IMR-90 (cell line): ENCODE results near the gene CRYGA. TPM values are rescaled to one million over a fixed set of nuclear protein-coding genes. Genes with fewer than 3 reads are reported as not detected.

Experiments
- ATAC-seq: fragments of 200-7000 bp; cut with Tn5 transposase; 2 replicates; pipeline ENCODE4 v1.9.1; 2020; ENCODE audit warnings: low read depth, mild to moderate bottlenecking, moderate library complexity
- BruUV-seq: library from RNA; stranded (reverse); fragments of 400-500 nt; replicated peaks from 2 replicates; lab custom pipeline; 2021; lab: Mats Ljungman, UMichigan
- CTCF ChIA-PET: fragments of 300-600 bp; formaldehyde crosslinking; extraction: SDS; loops from one replicate; lab custom pipeline; 2021; ENCODE audit warnings: antibody characterized with exemption; lab: Yijun Ruan, JAX
- POLR2A ChIA-PET: fragments of 300-600 bp; sonication (Branson Sonifier 250); formaldehyde crosslinking; loops from one replicate; lab custom pipeline; 2022; ENCODE audit warnings: antibody characterized with exemption; ENCODE audit not compliant: unreplicated experiment; lab: Charles Lee
- DNase-seq: peaks from one replicate; pipeline ENCODE4 v3.0.0; 2013
- H2AFZ ChIP-seq: replicated peaks from 2 replicates; pipeline ENCODE3; 2013; ENCODE audit warnings: low read length, mild to moderate bottlenecking; ENCODE audit not compliant: poor library complexity
- H2AK5ac ChIP-seq: 2 replicates; pipeline ENCODE4 v1.6.1; 2013; ENCODE audit warnings: low read depth, low read length, inconsistent platforms
- H2AK9ac ChIP-seq: replicated peaks from 2 replicates; pipeline ENCODE3; 2013; ENCODE audit warnings: mild to moderate bottlenecking, low read depth, low read length, moderate library complexity; ENCODE audit not compliant: poor library complexity
- H2BK120ac ChIP-seq: 2 replicates; pipeline ENCODE4 v1.6.1; 2013; ENCODE audit warnings: low read depth, low read length, inconsistent platforms
- H2BK15ac ChIP-seq: 3 replicates; pipeline ENCODE4 v1.6.1; 2013; ENCODE audit warnings: low read depth, low read length, inconsistent platforms
- H2BK20ac ChIP-seq: 2 replicates; pipeline ENCODE4 v1.6.1; 2013; ENCODE audit warnings: low read depth, mild to moderate bottlenecking, inconsistent platforms, low read length, moderate library complexity
- H2BK5ac ChIP-seq: 2 replicates; pipeline ENCODE4 v1.6.1; 2013; ENCODE audit warnings: mild to moderate bottlenecking, low read depth, low read length, inconsistent platforms; ENCODE audit not compliant: poor library complexity, severe bottlenecking
- H3K14ac ChIP-seq: replicated peaks from 2 replicates; pipeline ENCODE4 v1.6.1; 2013; ENCODE audit warnings: low read depth, low read length, inconsistent platforms
- H3K18ac ChIP-seq: 2 replicates; pipeline ENCODE4 v1.6.1; 2013; ENCODE audit warnings: low read depth, low read length, control low read depth
- H3K23ac ChIP-seq: 2 replicates; pipeline ENCODE4 v1.6.1; 2013; ENCODE audit warnings: low read depth, low read length, inconsistent platforms
- H3K27ac ChIP-seq: 2 replicates; pipeline ENCODE4 v1.5.1; 2013; ENCODE audit warnings: mild to moderate bottlenecking, control low read depth, low read length; ENCODE audit not compliant: insufficient read depth
- H3K27me3 ChIP-seq: 2 replicates; pipeline ENCODE4 v1.6.1; 2013; ENCODE audit warnings: low read length; ENCODE audit not compliant: control insufficient read depth, insufficient read depth
- H3K36me3 ChIP-seq: 2 replicates; pipeline ENCODE4 v1.6.1; 2013; ENCODE audit warnings: low read length, mixed read lengths; ENCODE audit not compliant: control insufficient read depth, insufficient read depth
- H3K4ac ChIP-seq: 2 replicates; pipeline ENCODE4 v1.6.1; 2013; ENCODE audit warnings: low read depth, low read length, inconsistent platforms
- H3K4me1 ChIP-seq: 2 replicates; pipeline ENCODE4 v1.6.1; 2013; ENCODE audit warnings: low read length, mixed read lengths; ENCODE audit not compliant: control insufficient read depth, insufficient read depth
- H3K4me2 ChIP-seq: 2 replicates; pipeline ENCODE4 v1.6.1; 2013; ENCODE audit warnings: low read depth, mild to moderate bottlenecking, control low read depth, low read length, moderate library complexity
- H3K4me3 ChIP-seq: 2 replicates; pipeline ENCODE4 v1.5.1; 2013; ENCODE audit warnings: low read depth, mild to moderate bottlenecking, control low read depth, low read length, moderate library complexity; ENCODE audit not compliant: insufficient read depth
- H3K56ac ChIP-seq: 2 replicates; pipeline ENCODE4 v1.6.1; 2013; ENCODE audit warnings: low read length, inconsistent platforms; ENCODE audit not compliant: insufficient read depth; ENCODE audit errors: extremely low read depth
- H3K79me1 ChIP-seq, 2 experiments: 2 replicates each; pipeline ENCODE4 v1.6.1; 2013; ENCODE audit warnings: low read length in 2 of 2, inconsistent platforms in 1 of 2, low read depth in 1 of 2
- H3K9ac ChIP-seq: 2 replicates; pipeline ENCODE4 v1.6.1; 2013; ENCODE audit warnings: low read depth, low read length, control low read depth
- H3K9me1 ChIP-seq: 2 replicates; pipeline ENCODE4 v1.6.1; 2013; ENCODE audit warnings: low read length, inconsistent platforms; ENCODE audit not compliant: insufficient read depth
- H3K9me3 ChIP-seq: 2 replicates; pipeline ENCODE4 v1.6.1; 2013; ENCODE audit warnings: low read length; ENCODE audit not compliant: control insufficient read depth, insufficient read depth
- H4K20me1 ChIP-seq: 2 replicates; pipeline ENCODE4 v1.6.1; 2013; ENCODE audit warnings: low read length, inconsistent platforms; ENCODE audit not compliant: insufficient read depth
- H4K5ac ChIP-seq: 2 replicates; pipeline ENCODE4 v1.6.1; 2013; ENCODE audit warnings: mild to moderate bottlenecking, low read depth, low read length, control low read depth
- H4K8ac ChIP-seq, 2 experiments: 2 replicates each; pipeline ENCODE4 v1.6.1; 2013; ENCODE audit warnings: low read depth in 2 of 2, low read length in 2 of 2, control low read depth in 1 of 2, inconsistent platforms in 1 of 2
- H4K91ac ChIP-seq: 2 replicates; pipeline ENCODE4 v1.6.1; 2013; ENCODE audit warnings: low read depth, low read length, inconsistent platforms; ENCODE audit not compliant: insufficient read depth
- RCOR1 ChIP-seq: IDR thresholded peaks from 2 replicates; pipeline ENCODE4 v1.6.1; 2012; ENCODE audit warnings: mild to moderate bottlenecking, low read length, improper control_type of control experiment; ENCODE audit not compliant: insufficient replicate concordance
- WGBS, 2 experiments: methylation state at CpG; one replicate each; pipeline versions ENCODE4 v1.1.5 to v1.1.7; 2013; ENCODE audit warnings: missing lambda C conversion rate in 2 of 2; ENCODE audit not compliant: insufficient read length in 1 of 2; ENCODE audit errors: extremely low coverage in 2 of 2; 5-methylcytosine and 5-hydroxymethylcytosine counted together
- dilution Hi-C: fragments of 300-500 bp; cut with HindIII; formaldehyde crosslinking; loops from one replicate; pipeline ENCODE4 v1.14.3; 2018; ENCODE audit warnings: low sequenced_read_pairs; ENCODE audit not compliant: unreplicated experiment
- in situ Hi-C: fragments of 300-500 bp; cut with MboI; formaldehyde crosslinking; loops from 3 replicates; pipeline ENCODE4 v1.14.3; 2019; ENCODE audit warnings: low sequenced_read_pairs, inconsistent platforms, mixed read lengths
- intact Hi-C: fragments of 100-400 bp; cut with micrococcal nuclease; formaldehyde crosslinking; loops from 2 replicates; pipeline ENCODE4 v1.10.0; 2022
- polyA plus RNA-seq, 3 experiments: library from polyadenylated mRNA; depleted of rRNA; stranded (reverse); fragments of >200 nt; gene quantifications; 2 replicates each; pipeline ENCODE4 v1.2.3, GENCODE V29; 2012; ENCODE audit warnings: low replicate concordance in 1 of 3
- total RNA-seq: library from RNA; depleted of rRNA; stranded (reverse); fragments of >200 nt; gene quantifications from 2 replicates; pipeline ENCODE4 v1.2.3, GENCODE V29; 2012

Gene CRYGA
- total and polyA plus RNA-seq, 2 of the 4 experiments (the other 2 are of a cell fraction) = not detected

DNA sequence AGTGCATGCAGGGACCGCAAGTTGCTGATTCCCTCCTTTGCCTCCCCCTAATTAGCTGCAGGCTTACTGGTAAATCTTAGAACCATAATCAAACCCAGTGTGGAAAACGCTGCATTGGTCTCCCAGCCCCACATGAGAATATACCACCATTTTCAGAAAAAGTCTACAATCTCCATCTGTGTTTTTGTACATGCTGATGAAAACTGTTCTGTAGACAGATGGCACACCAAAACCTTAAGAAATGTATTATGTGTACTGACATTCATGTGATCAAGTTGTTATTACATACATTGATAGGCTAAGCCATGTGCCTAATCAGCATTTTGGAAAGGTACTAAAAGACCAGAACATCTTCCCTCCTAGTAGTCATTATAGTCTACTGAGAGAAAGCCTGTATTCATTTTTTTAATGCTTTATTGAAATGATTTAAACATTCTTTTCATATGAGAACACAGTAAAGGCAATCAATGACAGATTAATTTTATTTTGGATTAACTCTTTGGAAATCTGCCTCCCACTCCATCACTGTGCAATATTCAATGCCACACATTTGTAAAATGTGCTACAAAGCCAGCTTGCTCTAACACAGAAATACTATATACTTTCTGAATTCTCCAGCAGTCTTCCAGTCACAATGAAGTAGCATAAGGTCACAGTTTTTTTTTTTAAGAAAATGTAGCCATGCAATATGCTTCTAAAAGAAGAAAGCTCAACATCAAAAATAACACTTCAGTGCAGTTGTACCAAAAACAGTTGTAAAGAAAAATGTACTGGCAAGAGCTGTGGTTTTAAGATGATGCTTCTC lies 1.8 kb upstream of the CRYGA start:
- Histone ChIP-seq H3K56ac (no peak overlapping the region), H4K5ac (no peak overlapping the region), H2AK9ac (no peak overlapping the region), H3K79me1 (no peaks in the 10 kb centered on the region), H2AK5ac (no peak overlapping the region), H3K9me1 (no peaks in the 10 kb centered on the region), H3K36me3 (no peaks in the 10 kb centered on the region), H3K23ac (no peak overlapping the region), H3K9ac (no peak overlapping the region), H4K8ac (no peak overlapping the region), H2BK20ac (no peak overlapping the region), H2BK15ac (no peak overlapping the region), H3K18ac (no peak overlapping the region), H3K27ac (no peak overlapping the region), H3K4me2 (no peak overlapping the region), H4K20me1 (no peaks in the 10 kb centered on the region), H2BK5ac (no peak overlapping the region), H2BK120ac (no peak overlapping the region), H2AFZ (no peak overlapping the region), H3K14ac (no peak overlapping the region), H3K27me3 (0 out of 2 replicates have a peak, but pooled peaks cover 3% of the 10 kb centered on the region), H3K4me1 (no peaks in the 10 kb centered on the region), H3K4ac (no peak overlapping the region), H4K91ac (no peak overlapping the region), H3K9me3 (no peaks in the 10 kb centered on the region), H3K4me3 (no peak overlapping the region)
- intact Hi-C loops (no loop called here), dilution Hi-C loops (no loop called here), in situ Hi-C loops (no loop called here)
- ATAC-seq (no peak), DNase-seq (no peak)
- POLR2A ChIA-PET = no interaction called here
- no peak for TF ChIP-seq RCOR1
- 40% methylated on average over 1 of the region's 2 CpGs; no CpG with 5 or more reads in 1 of the 2 experiments for WGBS, 2 experiments
- CTCF ChIA-PET = interaction anchor here (1.1 kb wide), 1 partner anchor 10 kb away, joined by 3 read pairs; no protein-coding TSS in a partner anchor
- BruUV-seq = no TSS peak
